ENCODE data around the gene VOPP1. TPM values are rescaled to one million over a fixed set of nuclear protein-coding genes. Genes with fewer than 3 reads are reported as not detected.

Gene VOPP1
- total and polyA plus RNA-seq, 12 donors: 10.2 to 60.7 (median 35.5) TPM

GRCh38 chr7:55458351-55458750, 114.0 kb downstream of the VOPP1 start:
- no peak for DNase-seq
- Histone ChIP-seq H3K9me3 (replicated peaks in 1 of 3) (peaks cover 0 to 12% (median 0%) of the 10 kb centered on the region in 3 donors), H3K36me3 (replicated peaks in 1 of 2) (no peaks in the 10 kb centered on the region), H3K27me3 (no peaks in the 10 kb centered on the region), H3K4me1 (replicated peaks in 1 of 2) (no peaks in the 10 kb centered on the region), H3K27ac (no peak overlapping the region), H3K4me3 (no peak overlapping the region)
- WGBS, 4 donors: 48 to 69% (median 56%) methylated on average over 1 of the region's 1 CpG
- intact Hi-C loops (cut with DNase I): no loop called here
- TF ChIP-seq CTCF (IDR thresholded peaks at IDR 0.05) (no peak), POLR2A (IDR thresholded peaks at IDR 0.05) (no peak)

GRCh38 chr7:55457801-55458200, 114.5 kb downstream of the VOPP1 start:
- H3K27me3 ChIP-seq: no peaks in the 10 kb centered on the region
- DNase-seq: no peak
- no peaks in the 10 kb centered on the region for H3K36me3 ChIP-seq (replicated peaks in 1 of 2)
- H3K9me3 ChIP-seq (replicated peaks in 1 of 3): peaks cover 0 to 12% (median 0%) of the 10 kb centered on the region in 3 donors
- intact Hi-C loops (cut with DNase I): no loop called here
- H3K27ac ChIP-seq: no peak overlapping the region
- H3K4me3 ChIP-seq: no peak overlapping the region
- no peaks in the 10 kb centered on the region for H3K4me1 ChIP-seq (replicated peaks in 1 of 2)
- TF ChIP-seq CTCF (IDR thresholded peaks at IDR 0.05) (no peak), POLR2A (IDR thresholded peaks at IDR 0.05) (no peak)
- 90 to 96% (median 95%) methylated on average over 1 of the region's 1 CpG for WGBS, 4 donors

GRCh38 chr7:55452971-55453370, 119.3 kb downstream of the VOPP1 start:
- TF ChIP-seq CTCF (IDR thresholded peaks at IDR 0.05) (no peak), POLR2A (IDR thresholded peaks at IDR 0.05) (no peak)
- no peak overlapping the region for H3K27ac ChIP-seq
- H3K27me3 ChIP-seq: no peaks in the 10 kb centered on the region
- DNase-seq: no peak
- no peaks in the 10 kb centered on the region for H3K36me3 ChIP-seq (replicated peaks in 1 of 2)
- intact Hi-C loops (cut with DNase I): no loop called here
- WGBS, 4 donors: 82 to 96% (median 94%) methylated on average over 4 of the region's 4 CpGs
- no peaks in the 10 kb centered on the region for H3K9me3 ChIP-seq (replicated peaks in 1 of 3)
- no peaks in the 10 kb centered on the region for H3K4me1 ChIP-seq (replicated peaks in 1 of 2)
- no peak overlapping the region for H3K4me3 ChIP-seq

- DNase-seq: no peak
- H3K4me1 ChIP-seq (replicated peaks in 1 of 2): no peaks in the 10 kb centered on the region
- no peak overlapping the region for H3K27ac ChIP-seq
- intact Hi-C loops (cut with DNase I): no loop called here
- WGBS, 4 donors: 88 to 92% (median 90%) methylated on average over 6 to 8 of the region's 8 CpGs
- no peaks in the 10 kb centered on the region for H3K36me3 ChIP-seq (replicated peaks in 1 of 2)
- no peak overlapping the region for H3K4me3 ChIP-seq
- H3K9me3 ChIP-seq (replicated peaks in 1 of 3): no peaks in the 10 kb centered on the region
- no peaks in the 10 kb centered on the region for H3K27me3 ChIP-seq
- TF ChIP-seq POLR2A (IDR thresholded peaks at IDR 0.05) (no peak), CTCF (IDR thresholded peaks at IDR 0.05) (no peak)
Observed at GRCh38 chr7:55449992-55450535, 122.2 kb downstream of the VOPP1 start.
